Left ventricle myocardium inferior (tissue), 1 donor: ENCODE data around the gene NFATC4. TPM values are rescaled to one million over a fixed set of nuclear protein-coding genes. Genes with fewer than 3 reads are reported as not detected.

Experiments used
- DNase-seq: peaks from one replicate; pipeline ENCODE4 v3.0.0-alpha.2; 2020
- H3K27ac ChIP-seq: fragments of 200-600 bp; replicated peaks from 2 replicates; pipeline ENCODE4 v1.8.0; 2021
- H3K27me3 ChIP-seq: fragments of 200-600 bp; 2 replicates; pipeline ENCODE4 v1.8.0; 2021; ENCODE audit warnings: low read depth
- H3K36me3 ChIP-seq: fragments of 200-600 bp; 2 replicates; pipeline ENCODE4 v1.8.0; 2021
- H3K4me1 ChIP-seq: fragments of 200-600 bp; 2 replicates; pipeline ENCODE4 v1.8.0; 2021
- H3K4me3 ChIP-seq: fragments of 200-600 bp; 2 replicates; pipeline ENCODE4 v1.8.0; 2021; ENCODE audit warnings: mild to moderate bottlenecking, moderate library complexity
- H3K9me3 ChIP-seq: fragments of 200-600 bp; replicated peaks from 2 replicates; pipeline ENCODE4 v1.8.0; 2021
- CTCF ChIP-seq: fragments of 200-600 bp; IDR thresholded peaks from 2 replicates; pipeline ENCODE4 v1.8.0; 2021; ENCODE audit warnings: antibody characterized with exemption, mild to moderate bottlenecking, borderline replicate concordance
- intact Hi-C: fragments of 100-400 bp; cut with micrococcal nuclease; formaldehyde crosslinking; loops from one replicate; pipeline ENCODE4 v1.11.0; 2022
- total RNA-seq: library from RNA; stranded (reverse); fragmentation: NEBNext Ultra II Directional; extraction: Animal tissue kit (Norgen Biotek cat#: 25700); gene quantifications from one replicate; pipeline ENCODE4 v1.2.1, GENCODE V29; 2021
- donor health status: DM: no; HTN: yes; CAD: no; lungs with severe emphysema.

The NFATC4 gene
- total RNA-seq, 1 donor from 2014 or later: 20.6 TPM

GRCh38 chr14:24392325-24393091 lies 24.5 kb downstream of the NFATC4 start:
- Histone ChIP-seq H3K36me3 (no peaks in the 10 kb centered on the region), H3K4me3 (no peak overlapping the region), H3K27ac (no peak overlapping the region), H3K4me1 (peaks cover 11% of the 10 kb centered on the region), H3K27me3 (peaks cover 9% of the 10 kb centered on the region), H3K9me3 (no peaks in the 10 kb centered on the region)
- intact Hi-C loops: no loop called here
- no peak for DNase-seq
- TF ChIP-seq CTCF: no peak

- Histone ChIP-seq H3K9me3 (no peaks in the 10 kb centered on the region), H3K36me3 (no peaks in the 10 kb centered on the region), H3K4me1 (peaks cover 22% of the 10 kb centered on the region), H3K27ac (no peak overlapping the region), H3K4me3 (no peak overlapping the region), H3K27me3 (peaks cover 9% of the 10 kb centered on the region)
- intact Hi-C loops: no loop called here
- no peak for DNase-seq
- no peak for TF ChIP-seq CTCF
Observed at GRCh38 chr14:24394275-24394674, 26.3 kb downstream of the NFATC4 start.

- DNase-seq: no peak
- H3K4me3 ChIP-seq: no peak overlapping the region
- H3K27ac ChIP-seq: no peak overlapping the region
- H3K4me1 ChIP-seq: peaks cover 35% of the 10 kb centered on the region
- no peaks in the 10 kb centered on the region for H3K9me3 ChIP-seq
- H3K36me3 ChIP-seq: no peaks in the 10 kb centered on the region
- intact Hi-C loops: no loop called here
- no peak for TF ChIP-seq CTCF
- peaks cover 9% of the 10 kb centered on the region for H3K27me3 ChIP-seq
Observed at GRCh38 chr14:24395609-24396582, 27.9 kb downstream of the NFATC4 start.

- DNase-seq: no peak
- Histone ChIP-seq H3K36me3 (no peaks in the 10 kb centered on the region), H3K27me3 (no peaks in the 10 kb centered on the region), H3K4me1 (peaks cover 54% of the 10 kb centered on the region), H3K4me3 (peak overlapping the region; percentile 75), H3K27ac (peak overlapping the region; percentile 87), H3K9me3 (no peaks in the 10 kb centered on the region)
- no peak for TF ChIP-seq CTCF
- intact Hi-C loops: no loop called here
Observed at GRCh38 chr14:24397639-24398292, 29.8 kb downstream of the NFATC4 start.

- Histone ChIP-seq H3K4me1 (peaks cover 59% of the 10 kb centered on the region), H3K27ac (peak overlapping the region; percentile 87), H3K4me3 (peak overlapping the region; percentile 75), H3K27me3 (no peaks in the 10 kb centered on the region), H3K36me3 (no peaks in the 10 kb centered on the region), H3K9me3 (no peaks in the 10 kb centered on the region)
- TF ChIP-seq CTCF: no peak
- DNase-seq: peak; percentile 52
- intact Hi-C loops: no loop called here
Observed at GRCh38 chr14:24398293-24398652, 30.3 kb downstream of the NFATC4 start.
